MM.1S (cell line): ENCODE results near the gene DNAAF1.

Experiments used
- DNase-seq: peaks from one replicate; pipeline ENCODE4 v3.0.0-alpha.2; 2015
- H2AFZ ChIP-seq: fragments of 300-600 bp; sonication (generic); 2 replicates; pipeline ENCODE4 v1.6.0; 2016; ENCODE audit warnings: antibody characterized with exemption, low read length
- H3F3A ChIP-seq: fragments of 300-600 bp; sonication (generic); 2 replicates; pipeline ENCODE4 v1.6.1; 2016; ENCODE audit warnings: mild to moderate bottlenecking, antibody characterized with exemption, low read length, moderate library complexity, mixed read lengths; ENCODE audit not compliant: insufficient read depth
- H3K27ac ChIP-seq: fragments of 300-600 bp; sonication (generic); 2 replicates; pipeline ENCODE4 v1.5.1; 2016; ENCODE audit warnings: mild to moderate bottlenecking, low read length
- H3K27me3 ChIP-seq: fragments of 300-600 bp; sonication (generic); replicated peaks from 2 replicates; pipeline ENCODE4 v1.6.0; 2016; ENCODE audit warnings: low read length; ENCODE audit not compliant: insufficient read depth
- H3K36me3 ChIP-seq: fragments of 300-600 bp; sonication (generic); replicated peaks from 2 replicates; pipeline ENCODE4 v1.6.1; 2016; ENCODE audit warnings: mild to moderate bottlenecking, low read length, mixed read lengths; ENCODE audit not compliant: insufficient read depth
- H3K4me1 ChIP-seq: fragments of 300-600 bp; sonication (generic); 2 replicates; pipeline ENCODE4 v1.6.1; 2016; ENCODE audit warnings: low read length, mixed read lengths
- H3K4me2 ChIP-seq: fragments of 300-600 bp; sonication (generic); 2 replicates; pipeline ENCODE4 v1.6.0; 2016; ENCODE audit warnings: low read depth, low read length
- H3K4me3 ChIP-seq: fragments of 300-600 bp; sonication (generic); 2 replicates; pipeline ENCODE4 v1.5.1; 2016; ENCODE audit warnings: low read length, mixed read lengths
- H3K79me2 ChIP-seq: fragments of 300-600 bp; sonication (generic); 2 replicates; pipeline ENCODE4 v1.6.1; 2016; ENCODE audit warnings: mixed run types, low read length, mixed read lengths
- H3K9ac ChIP-seq: fragments of 300-600 bp; sonication (generic); 2 replicates; pipeline ENCODE4 v1.6.1; 2016; ENCODE audit warnings: low read length, mixed read lengths
- H3K9me2 ChIP-seq: fragments of 300-600 bp; sonication (generic); replicated peaks from 2 replicates; pipeline ENCODE4 v1.6.1; 2016; ENCODE audit warnings: mild to moderate bottlenecking, low read length, mixed read lengths; ENCODE audit not compliant: insufficient read depth
- H3K9me3 ChIP-seq: fragments of 300-600 bp; sonication (generic); replicated peaks from 2 replicates; pipeline ENCODE4 v1.6.1; 2016; ENCODE audit warnings: mild to moderate bottlenecking, low read length, mixed read lengths; ENCODE audit not compliant: insufficient read depth
- H4K20me1 ChIP-seq: fragments of 300-600 bp; sonication (generic); 2 replicates; pipeline ENCODE4 v1.6.1; 2016; ENCODE audit warnings: mild to moderate bottlenecking, low read length, moderate library complexity, mixed read lengths; ENCODE audit not compliant: insufficient read depth
- EZH2 ChIP-seq: fragments of 300-600 bp; sonication (generic); optimal IDR thresholded peaks from 2 replicates; pipeline ENCODE3; 2017; ENCODE audit warnings: low read depth, mild to moderate bottlenecking, antibody characterized with exemption, low read length, mixed read lengths
- EZH2phosphoT487 ChIP-seq: fragments of 300-600 bp; sonication (generic); IDR thresholded peaks from 2 replicates; pipeline ENCODE4 v1.6.1; 2018; ENCODE audit warnings: antibody characterized with exemption, low read length
- TF ChIP-seq, protein P1 (sequence below): fragments of 300-600 bp; sonication (generic); IDR thresholded peaks from 2 replicates; pipeline ENCODE4 v1.5.1; 2016; ENCODE audit warnings: antibody characterized with exemption, low read length, mixed read lengths

DNAAF1 gene

DNA sequence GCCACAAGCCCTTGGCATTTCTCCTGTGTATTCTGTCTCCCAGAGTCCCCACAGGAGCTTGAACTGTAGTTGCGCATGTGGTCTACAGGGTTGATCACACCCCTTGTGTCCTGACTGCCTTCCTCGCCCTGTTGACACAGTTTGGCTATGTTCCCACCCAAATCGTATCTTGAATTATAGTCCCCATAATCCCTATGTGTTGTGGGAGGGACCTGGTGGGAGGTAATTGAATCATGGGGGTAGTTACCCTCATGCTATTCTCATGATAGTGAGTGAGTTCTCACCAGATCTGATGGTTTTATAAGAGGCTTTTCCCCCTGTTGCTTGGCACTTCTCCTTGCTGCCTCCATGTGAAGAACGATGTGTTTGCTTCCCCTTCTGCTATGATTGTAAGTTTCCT lies 67.0 kb downstream of the DNAAF1 start:
- Histone ChIP-seq H3K79me2 (no peaks in the 10 kb centered on the region), H3K9me2 (no peaks in the 10 kb centered on the region), H2AFZ (no peak overlapping the region)

DNA sequence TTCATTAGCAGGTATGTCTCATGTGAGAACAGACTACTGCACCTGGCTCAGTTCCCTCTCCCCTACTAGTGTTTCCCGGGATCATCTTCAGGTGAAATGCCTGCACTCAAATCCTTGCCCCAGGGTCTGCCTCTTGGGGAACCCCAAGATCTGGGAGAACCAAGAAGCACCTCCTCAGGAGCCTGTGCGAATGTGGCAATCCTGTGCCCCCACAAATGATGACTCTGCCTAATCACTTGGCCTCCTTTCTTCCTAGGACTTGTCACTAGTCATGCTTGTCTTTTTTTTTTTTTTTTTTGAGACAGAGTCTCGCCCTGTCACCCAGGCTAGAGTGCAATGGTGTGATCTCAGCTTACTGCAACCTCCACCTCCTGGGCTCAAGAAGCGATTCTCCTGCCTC lies 67.5 kb downstream of the DNAAF1 start:
- H3K4me1 ChIP-seq: no peaks in the 10 kb centered on the region
- TF ChIP-seq EZH2 (no peak), EZH2phosphoT487 (no peak)
- TF ChIP-seq, protein P1, sequence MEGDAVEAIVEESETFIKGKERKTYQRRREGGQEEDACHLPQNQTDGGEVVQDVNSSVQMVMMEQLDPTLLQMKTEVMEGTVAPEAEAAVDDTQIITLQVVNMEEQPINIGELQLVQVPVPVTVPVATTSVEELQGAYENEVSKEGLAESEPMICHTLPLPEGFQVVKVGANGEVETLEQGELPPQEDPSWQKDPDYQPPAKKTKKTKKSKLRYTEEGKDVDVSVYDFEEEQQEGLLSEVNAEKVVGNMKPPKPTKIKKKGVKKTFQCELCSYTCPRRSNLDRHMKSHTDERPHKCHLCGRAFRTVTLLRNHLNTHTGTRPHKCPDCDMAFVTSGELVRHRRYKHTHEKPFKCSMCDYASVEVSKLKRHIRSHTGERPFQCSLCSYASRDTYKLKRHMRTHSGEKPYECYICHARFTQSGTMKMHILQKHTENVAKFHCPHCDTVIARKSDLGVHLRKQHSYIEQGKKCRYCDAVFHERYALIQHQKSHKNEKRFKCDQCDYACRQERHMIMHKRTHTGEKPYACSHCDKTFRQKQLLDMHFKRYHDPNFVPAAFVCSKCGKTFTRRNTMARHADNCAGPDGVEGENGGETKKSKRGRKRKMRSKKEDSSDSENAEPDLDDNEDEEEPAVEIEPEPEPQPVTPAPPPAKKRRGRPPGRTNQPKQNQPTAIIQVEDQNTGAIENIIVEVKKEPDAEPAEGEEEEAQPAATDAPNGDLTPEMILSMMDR: no peak
- no peak overlapping the region for H3K4me3 ChIP-seq
- H3K36me3 ChIP-seq: no peaks in the 10 kb centered on the region
- no peak overlapping the region for H3K27ac ChIP-seq
- DNase-seq: no peak
- no peak overlapping the region for H3K4me2 ChIP-seq
- no peak overlapping the region for H3K9ac ChIP-seq
- H2AFZ ChIP-seq: no peak overlapping the region
- H3K9me2 ChIP-seq: no peaks in the 10 kb centered on the region
- H3F3A ChIP-seq: no peaks in the 10 kb centered on the region
- peaks cover 7% of the 10 kb centered on the region; the same call in 1 of the 2 replicates for H3K27me3 ChIP-seq
- H3K9me3 ChIP-seq: no peaks in the 10 kb centered on the region
- H3K79me2 ChIP-seq: no peaks in the 10 kb centered on the region
- no peaks in the 10 kb centered on the region for H4K20me1 ChIP-seq

More for the DNA sequence above, 67.0 kb downstream of the DNAAF1 start:
- TF ChIP-seq EZH2 (no peak), EZH2phosphoT487 (no peak)
- TF ChIP-seq, protein P1: no peak
- DNase-seq: no peak
- Histone ChIP-seq H3K4me1 (no peaks in the 10 kb centered on the region), H3K27me3 (peaks cover 4% of the 10 kb centered on the region; the same call in 1 of the 2 replicates), H3K27ac (no peak overlapping the region), H3K4me3 (no peak overlapping the region), H3F3A (no peaks in the 10 kb centered on the region), H3K4me2 (no peak overlapping the region), H3K36me3 (no peaks in the 10 kb centered on the region), H3K9me3 (no peaks in the 10 kb centered on the region), H3K9ac (no peak overlapping the region), H4K20me1 (no peaks in the 10 kb centered on the region)

DNA sequence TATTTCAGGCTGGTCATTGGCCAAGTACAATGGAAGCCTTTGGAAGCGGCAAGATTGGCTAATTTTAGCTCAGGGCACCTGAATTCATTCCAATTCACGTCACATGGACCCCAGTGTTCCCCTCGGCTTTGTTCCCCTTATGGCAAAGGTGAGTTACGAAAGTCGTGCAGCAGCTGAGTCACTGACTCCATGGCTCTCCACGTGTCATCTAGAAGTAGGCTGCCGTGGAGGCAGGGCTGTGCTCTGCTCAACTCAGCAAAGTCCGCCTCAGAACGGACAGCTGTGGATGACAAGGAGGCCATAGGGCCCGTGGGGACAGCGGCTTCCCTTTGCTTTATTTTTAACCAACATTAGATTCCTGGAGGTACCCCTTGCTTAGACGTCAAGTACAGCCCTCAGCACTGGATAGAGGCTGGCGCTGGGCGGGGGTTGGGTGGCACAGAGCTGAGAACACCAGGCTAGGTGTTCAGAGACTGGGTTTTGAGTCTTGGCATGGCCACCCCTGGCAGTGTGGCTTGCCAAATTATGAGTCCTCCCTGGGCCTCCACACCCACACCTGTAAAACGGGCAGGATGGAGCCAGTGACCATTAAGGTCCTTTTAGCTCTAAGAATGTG lies 69.5 kb downstream of the DNAAF1 start:
- Histone ChIP-seq H3K4me2 (no peak overlapping the region), H3K27ac (no peak overlapping the region), H4K20me1 (no peaks in the 10 kb centered on the region), H3F3A (no peaks in the 10 kb centered on the region), H3K9me3 (no peaks in the 10 kb centered on the region), H3K36me3 (no peaks in the 10 kb centered on the region), H3K4me3 (no peak overlapping the region), H3K9me2 (no peaks in the 10 kb centered on the region), H2AFZ (no peak overlapping the region), H3K27me3 (peaks cover 20% of the 10 kb centered on the region), H3K79me2 (no peaks in the 10 kb centered on the region), H3K9ac (no peak overlapping the region), H3K4me1 (no peaks in the 10 kb centered on the region)
- DNase-seq: no peak
- TF ChIP-seq EZH2phosphoT487 (no peak), EZH2 (no peak)
- TF ChIP-seq, protein P1: no peak
